ENCODE data around the gene CCNF.

GRCh38 chr16:2500430-2500917 is 71.2 kb downstream of the CCNF start:
- TF ChIP-seq TAF1 (IDR thresholded peaks at IDR 0.05; ENCODE audit: low read depth) (no peak), CTCF (IDR thresholded peaks at IDR 0.05; ENCODE audit: poor library complexity, severe bottlenecking) (no peak), POLR2AphosphoS5 (IDR thresholded peaks at IDR 0.05) (no peak)
